ENCODE data around the gene FN1.
"Not testable (repeated sequence)": the region's sequence is repeated elsewhere in the genome, so short reads cannot be mapped to it uniquely, and the experiment has no call there.

FN1 gene

GRCh38 chr2:215332872-215333595, 102.8 kb downstream of the FN1 start:
- no peak for DNase-seq (ENCODE audit: low read depth)

- DNase-seq (ENCODE audit: low read depth) = no peak
Measured at GRCh38 chr2:215328066-215328465, 107.8 kb downstream of the FN1 start.

GRCh38 chr2:215324811-215325210, 111.1 kb downstream of the FN1 start:
- DNase-seq (ENCODE audit: low read depth) = no peak

- no peak for DNase-seq (ENCODE audit: low read depth)
Measured at GRCh38 chr2:215320679-215321078, 115.2 kb downstream of the FN1 start.

- DNase-seq (ENCODE audit: low read depth) = no peak
Measured at GRCh38 chr2:215320102-215320501, 115.8 kb downstream of the FN1 start.

- DNase-seq (ENCODE audit: low read depth) = no peak
Measured at GRCh38 chr2:215319500-215319899, 116.4 kb downstream of the FN1 start.

GRCh38 chr2:215316336-215316735, 119.5 kb downstream of the FN1 start:
- no peak for DNase-seq (ENCODE audit: low read depth)

GRCh38 chr2:215315301-215315700, 120.6 kb downstream of the FN1 start:
- no peak for DNase-seq (ENCODE audit: low read depth)

GRCh38 chr2:215314896-215315295, 121.0 kb downstream of the FN1 start:
- DNase-seq (ENCODE audit: low read depth) = no peak

- DNase-seq (ENCODE audit: low read depth) = no peak
Measured at GRCh38 chr2:215313255-215313613, 122.6 kb downstream of the FN1 start.

GRCh38 chr2:215311625-215312396, 124.1 kb downstream of the FN1 start, which contains the start of gene ATIC:
Gene ATIC, plus strand, starts transcription at chr2:215312059. Its CDS starts 84 bp downstream, at chr2:215312143.
- DNase-seq (ENCODE audit: low read depth) = peak; percentile 82

GRCh38 chr2:215311259-215311624, 124.6 kb downstream of the FN1 start:
- not testable (repeated sequence) for DNase-seq (ENCODE audit: low read depth)
